Measurements from ENCODE around the gene KRT82. TPM values are rescaled to one million over a fixed set of nuclear protein-coding genes. Genes with fewer than 3 reads are reported as not detected.

Gene KRT82
- total and polyA plus RNA-seq, 2 experiments from 2014 or later = not detected

- TF ChIP-seq ZNF462 (CRISPR knock-in tag; IDR thresholded peaks at IDR 0.05) (no peak), NANOG (IDR thresholded peaks at IDR 0.05; ENCODE audit: borderline replicate concordance) (no peak), POLR2AphosphoS5 (IDR thresholded peaks at IDR 0.05; ENCODE audit: low read depth) (no peak), EZH2phosphoT487 (IDR thresholded peaks at IDR 0.05; ENCODE audit: unreplicated experiment) (no peak), ZNF114 (CRISPR knock-in tag; IDR thresholded peaks at IDR 0.05) (no peak), CTCF (conservative IDR thresholded peaks at IDR 0.05; ENCODE audit: low read depth in 2 of 2) (no peak), REST (IDR thresholded peaks at IDR 0.05; ENCODE audit: unreplicated experiment) (no peak), CREB1 (CRISPR knock-in tag; IDR thresholded peaks at IDR 0.05; ENCODE audit: low read depth) (no peak), ETS1 (IDR thresholded peaks at IDR 0.05) (no peak)
These were observed 26.5 kb upstream of the KRT82 start (continued) for GRCh38 chr12:52432559-52433207.
